HepG2 (cell line): ENCODE measurements around the gene STIM2.

Source experiments
- ASH2L ChIP-seq: fragments of 300-600, 200-600 bp; sonication (generic); IDR thresholded peaks from 2 replicates; pipeline ENCODE4 v1.7.0; 2017; ENCODE audit warnings: low read depth, mild to moderate bottlenecking, moderate library complexity, mixed read lengths, low read length; ENCODE audit not compliant: insufficient read length
- CHD2 ChIP-seq: IDR thresholded peaks from 2 replicates; pipeline ENCODE4 v1.6.1; 2011; ENCODE audit warnings: low read depth, low read length, improper control_type of control experiment
- CTCF ChIP-seq: sonication (generic); formaldehyde crosslinking; IDR thresholded peaks from 2 replicates; pipeline ENCODE4 v1.5.0; 2020; ENCODE audit warnings: mild to moderate bottlenecking, missing genetic modification reagents, moderate library complexity
- EP300 ChIP-seq, 3 experiments: sonication (generic) in 1 of 3; formaldehyde crosslinking in 1 of 3; IDR thresholded peaks; 2 replicates each; pipeline versions ENCODE4 v1.5.1 to v1.6.1; 2011 to 2020; ENCODE audit warnings: low read depth in 2 of 3, low read length in 2 of 3, borderline replicate concordance in 1 of 3, improper control_type of control experiment in 1 of 3, mild to moderate bottlenecking in 1 of 3, missing genetic modification reagents in 1 of 3, moderate library complexity in 1 of 3
- EZH2 ChIP-seq: conservative IDR thresholded peaks from 2 replicates; pipeline ENCODE4 v1.6.1; 2012; ENCODE audit warnings: mild to moderate bottlenecking, low read depth, low read length, moderate library complexity
- GTF3A ChIP-seq: sonication (generic); formaldehyde crosslinking; conservative IDR thresholded peaks from 2 replicates; pipeline ENCODE4 v1.4.0; 2020; ENCODE audit warnings: mild to moderate bottlenecking, missing genetic modification reagents
- KDM5B ChIP-seq: sonication (generic); formaldehyde crosslinking; IDR thresholded peaks from 2 replicates; pipeline ENCODE4 v1.4.0; 2020; ENCODE audit warnings: missing genetic modification reagents, mild to moderate bottlenecking, borderline replicate concordance
- KMT2A ChIP-seq: sonication (generic); formaldehyde crosslinking; IDR thresholded peaks from 2 replicates; pipeline ENCODE4 v1.4.0; 2020; ENCODE audit warnings: missing genetic modification reagents
- REST ChIP-seq, 2 experiments: IDR thresholded peaks; 2 replicates each; pipeline ENCODE4 v1.6.1; 2011 to 2012; ENCODE audit warnings: low read length in 2 of 2, borderline replicate concordance in 1 of 2, low read depth in 1 of 2, mild to moderate bottlenecking in 1 of 2, moderate library complexity in 1 of 2
- SP2 ChIP-seq: sonication (generic); formaldehyde crosslinking; IDR thresholded peaks from 2 replicates; pipeline ENCODE4 v1.5.1; 2020; ENCODE audit warnings: mild to moderate bottlenecking, missing genetic modification reagents
- TCF12 ChIP-seq, 2 experiments: fragments of 450-650 bp in 1 of 2; sonication (generic) in 1 of 2; formaldehyde crosslinking in 1 of 2; IDR thresholded peaks; 2 replicates each; pipeline versions ENCODE4 v1.6.1 to v1.8.0; 2017 to 2022; ENCODE audit warnings: antibody characterized with exemption in 1 of 2, mild to moderate bottlenecking in 1 of 2, missing genetic modification reagents in 1 of 2, moderate library complexity in 1 of 2
- ZFP36 ChIP-seq: fragments of 150-350 bp; IDR thresholded peaks from 2 replicates; pipeline ENCODE4 v1.6.1; 2018; ENCODE audit warnings: borderline replicate concordance, low read length, low read depth; ENCODE audit not compliant: partially characterized antibody
- ZNF263 ChIP-seq: sonication (generic); formaldehyde crosslinking; IDR thresholded peaks from 2 replicates; pipeline ENCODE4 v1.4.0; 2020; ENCODE audit warnings: missing genetic modification reagents
- TF ChIP-seq, protein P1 (sequence below): sonication (generic); formaldehyde crosslinking; IDR thresholded peaks from 2 replicates; pipeline ENCODE4 v1.4.0; 2020; ENCODE audit warnings: mild to moderate bottlenecking, missing genetic modification reagents, borderline replicate concordance

GRCh38 chr4:26995316-26995715, 134.7 kb downstream of the STIM2 start:
- TF ChIP-seq SP2 (no peak), CTCF (CRISPR knock-in tag) (no peak), CHD2 (no peak), ASH2L (no peak), ZNF263 (CRISPR knock-in tag) (no peak), EZH2 (no peak), EP300 (IDR thresholded peaks at IDR 0.05; ENCODE audit: low read depth in 2 of 2, low read length in 2 of 2) (no peak), EP300 (CRISPR knock-in tag; IDR thresholded peaks at IDR 0.05; ENCODE audit: borderline replicate concordance) (no peak), KDM5B (no peak), ZFP36 (no peak), GTF3A (CRISPR knock-in tag) (no peak), REST (IDR thresholded peaks at IDR 0.05; ENCODE audit: borderline replicate concordance in 1 of 2, low read depth in 1 of 2, low read length in 2 of 2) (no peak), KMT2A (CRISPR knock-in tag) (no peak), TCF12 (IDR thresholded peaks at IDR 0.05) (no peak), TCF12 (CRISPR knock-in tag; IDR thresholded peaks at IDR 0.05) (no peak)
- TF ChIP-seq, protein P1, sequence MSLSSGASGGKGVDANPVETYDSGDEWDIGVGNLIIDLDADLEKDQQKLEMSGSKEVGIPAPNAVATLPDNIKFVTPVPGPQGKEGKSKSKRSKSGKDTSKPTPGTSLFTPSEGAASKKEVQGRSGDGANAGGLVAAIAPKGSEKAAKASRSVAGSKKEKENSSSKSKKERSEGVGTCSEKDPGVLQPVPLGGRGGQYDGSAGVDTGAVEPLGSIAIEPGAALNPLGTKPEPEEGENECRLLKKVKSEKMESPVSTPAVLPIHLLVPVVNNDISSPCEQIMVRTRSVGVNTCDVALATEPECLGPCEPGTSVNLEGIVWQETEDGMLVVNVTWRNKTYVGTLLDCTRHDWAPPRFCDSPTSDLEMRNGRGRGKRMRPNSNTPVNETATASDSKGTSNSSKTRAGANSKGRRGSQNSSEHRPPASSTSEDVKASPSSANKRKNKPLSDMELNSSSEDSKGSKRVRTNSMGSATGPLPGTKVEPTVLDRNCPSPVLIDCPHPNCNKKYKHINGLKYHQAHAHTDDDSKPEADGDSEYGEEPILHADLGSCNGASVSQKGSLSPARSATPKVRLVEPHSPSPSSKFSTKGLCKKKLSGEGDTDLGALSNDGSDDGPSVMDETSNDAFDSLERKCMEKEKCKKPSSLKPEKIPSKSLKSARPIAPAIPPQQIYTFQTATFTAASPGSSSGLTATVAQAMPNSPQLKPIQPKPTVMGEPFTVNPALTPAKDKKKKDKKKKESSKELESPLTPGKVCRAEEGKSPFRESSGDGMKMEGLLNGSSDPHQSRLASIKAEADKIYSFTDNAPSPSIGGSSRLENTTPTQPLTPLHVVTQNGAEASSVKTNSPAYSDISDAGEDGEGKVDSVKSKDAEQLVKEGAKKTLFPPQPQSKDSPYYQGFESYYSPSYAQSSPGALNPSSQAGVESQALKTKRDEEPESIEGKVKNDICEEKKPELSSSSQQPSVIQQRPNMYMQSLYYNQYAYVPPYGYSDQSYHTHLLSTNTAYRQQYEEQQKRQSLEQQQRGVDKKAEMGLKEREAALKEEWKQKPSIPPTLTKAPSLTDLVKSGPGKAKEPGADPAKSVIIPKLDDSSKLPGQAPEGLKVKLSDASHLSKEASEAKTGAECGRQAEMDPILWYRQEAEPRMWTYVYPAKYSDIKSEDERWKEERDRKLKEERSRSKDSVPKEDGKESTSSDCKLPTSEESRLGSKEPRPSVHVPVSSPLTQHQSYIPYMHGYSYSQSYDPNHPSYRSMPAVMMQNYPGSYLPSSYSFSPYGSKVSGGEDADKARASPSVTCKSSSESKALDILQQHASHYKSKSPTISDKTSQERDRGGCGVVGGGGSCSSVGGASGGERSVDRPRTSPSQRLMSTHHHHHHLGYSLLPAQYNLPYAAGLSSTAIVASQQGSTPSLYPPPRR = no peak
